Dendritic cell treated with granulocyte-macrophage colony-stimulating factor and Interleukin-4, amounts not matched to agents 40 ng/mL and 50 ng/mL, for 4 days (primary cell): Measurements from ENCODE around the gene EDRF1.
A peak's percentile ranks its signal among the peaks of the same experiment; 100 is the strongest.
"Not testable (repeated sequence)": the region's sequence is repeated elsewhere in the genome, so short reads cannot be mapped to it uniquely, and the experiment has no call there.

Experiments used
- H3K27ac Mint-ChIP-seq: one replicate; pipeline ENCODE4 v1.8.0; 2022; ENCODE audit warnings: mild to moderate bottlenecking, mixed read lengths
- H3K27me3 Mint-ChIP-seq: one replicate; pipeline ENCODE4 v1.8.0; 2022; ENCODE audit warnings: mild to moderate bottlenecking, mixed read lengths
- H3K36me3 Mint-ChIP-seq: one replicate; pipeline ENCODE4 v1.8.0; 2022; ENCODE audit warnings: low read depth, mixed read lengths
- H3K4me1 Mint-ChIP-seq: one replicate; pipeline ENCODE4 v1.8.0; 2022; ENCODE audit warnings: low read depth, mixed read lengths
- H3K4me3 Mint-ChIP-seq: one replicate; pipeline ENCODE4 v1.8.0; 2022; ENCODE audit warnings: mild to moderate bottlenecking, moderate library complexity, mixed read lengths
- H3K9me3 Mint-ChIP-seq: one replicate; pipeline ENCODE4 v1.8.0; 2022; ENCODE audit warnings: mixed read lengths
- intact Hi-C: fragments of 100-400 bp; cut with micrococcal nuclease; formaldehyde crosslinking; loops from one replicate; pipeline ENCODE4 v1.15.0; 2022

Gene EDRF1

DNA sequence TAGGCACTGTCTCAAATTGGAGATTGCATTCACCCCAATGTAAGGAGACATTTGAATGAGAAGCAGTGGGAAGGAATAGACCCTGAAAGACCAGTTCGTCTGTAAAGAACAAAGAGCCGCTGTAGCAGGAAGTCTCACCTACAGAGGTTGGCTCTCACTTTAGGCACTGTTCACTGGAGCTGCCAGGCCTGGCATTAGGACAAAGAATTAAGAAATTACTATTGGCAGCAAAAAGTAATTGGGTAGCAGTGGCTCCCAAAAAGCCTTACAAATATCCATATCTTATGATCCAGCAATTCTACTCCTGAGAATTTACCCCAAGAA is 26.0 kb upstream of the EDRF1 start:
- Mint-ChIP-seq H3K4me1 (no peaks in the 10 kb centered on the region), H3K4me3 (no peak overlapping the region), H3K9me3 (no peaks in the 10 kb centered on the region), H3K27me3 (no peaks in the 10 kb centered on the region), H3K27ac (no peak overlapping the region), H3K36me3 (no peaks in the 10 kb centered on the region)
- intact Hi-C loops, result no loop called here

DNA sequence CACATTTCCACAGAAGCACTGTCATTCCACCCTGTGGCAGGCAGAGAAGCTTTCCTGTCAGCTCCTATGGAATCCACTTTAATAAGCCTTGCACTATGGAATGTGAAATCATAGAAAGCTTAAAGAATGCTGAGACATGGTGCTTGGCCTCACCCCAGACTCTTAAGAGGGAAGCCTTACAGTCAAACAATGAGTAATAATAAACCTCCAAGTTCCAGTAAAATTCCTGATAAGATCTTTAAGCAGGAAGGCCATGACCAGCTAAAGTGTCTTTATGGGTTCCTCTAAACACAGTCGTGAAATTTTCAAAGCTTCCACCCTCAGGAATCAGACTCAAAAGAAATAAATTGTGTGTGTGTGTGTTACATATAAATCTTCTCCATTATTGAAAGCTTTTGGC is 24.6 kb upstream of the EDRF1 start:
- Mint-ChIP-seq H3K9me3 (no peaks in the 10 kb centered on the region), H3K4me1 (no peaks in the 10 kb centered on the region), H3K4me3 (no peak overlapping the region), H3K27ac (no peak overlapping the region), H3K27me3 (no peaks in the 10 kb centered on the region), H3K36me3 (no peaks in the 10 kb centered on the region)
- intact Hi-C loops, result no loop called here

DNA sequence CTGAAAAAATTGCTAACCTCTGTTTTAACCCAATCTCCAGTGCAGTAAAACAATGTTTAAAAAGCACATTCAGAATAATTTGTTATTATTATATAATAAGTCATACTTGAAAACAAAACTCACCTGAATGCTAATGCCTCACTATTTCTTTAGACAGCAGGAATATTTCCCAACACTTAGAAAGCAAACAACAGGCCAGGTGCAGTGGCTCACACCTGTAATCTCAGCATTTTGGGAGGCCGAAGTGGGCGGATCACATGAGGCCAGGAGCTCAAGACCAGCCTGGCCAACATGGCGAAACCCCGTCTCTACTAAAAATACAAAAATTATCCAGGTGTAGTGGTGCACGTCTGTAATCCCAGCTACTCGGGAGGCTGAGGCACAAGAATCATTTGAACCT is 22.6 kb upstream of the EDRF1 start:
- H3K9me3 Mint-ChIP-seq, H3K4me3 Mint-ChIP-seq, H3K27ac Mint-ChIP-seq, H3K27me3 Mint-ChIP-seq, intact Hi-C loops, H3K4me1 Mint-ChIP-seq, H3K36me3 Mint-ChIP-seq: not testable (repeated sequence)

DNA sequence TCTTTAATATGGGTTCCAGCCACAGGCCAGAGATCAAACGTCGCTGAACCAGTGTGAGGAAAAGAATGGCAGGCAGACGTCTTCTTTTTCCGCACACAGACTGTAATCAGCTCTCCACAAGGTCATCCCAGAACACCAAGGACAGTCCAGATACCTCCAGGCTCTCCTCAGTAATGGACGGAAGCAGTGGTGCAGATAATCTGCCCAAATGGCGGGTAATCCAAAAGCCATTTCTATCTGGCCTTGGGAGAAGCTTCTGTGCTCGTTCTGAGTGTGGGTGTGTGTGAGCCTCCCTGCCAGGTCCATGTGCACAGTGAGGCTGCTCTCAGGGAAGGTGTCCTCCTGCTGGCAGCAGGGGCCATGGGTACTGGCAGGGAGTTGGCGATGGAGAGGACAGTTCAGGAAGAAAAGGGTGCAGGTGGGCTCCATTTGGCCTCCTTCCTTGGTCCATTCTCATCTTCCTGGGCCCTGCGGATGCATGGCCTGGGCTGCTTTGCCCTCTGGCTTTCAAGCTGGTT is 21.0 kb upstream of the EDRF1 start:
- H3K27ac Mint-ChIP-seq, result no peak overlapping the region
- H3K9me3 Mint-ChIP-seq, result peaks cover 9% of the 10 kb centered on the region
- intact Hi-C loops, result no loop called here
- no peaks in the 10 kb centered on the region for H3K36me3 Mint-ChIP-seq
- no peaks in the 10 kb centered on the region for H3K27me3 Mint-ChIP-seq
- H3K4me3 Mint-ChIP-seq, result no peak overlapping the region
- H3K4me1 Mint-ChIP-seq, result no peaks in the 10 kb centered on the region

GRCh38 chr10:125699562-125700143 is 19.9 kb upstream of the EDRF1 start:
- no peaks in the 10 kb centered on the region for H3K27me3 Mint-ChIP-seq
- H3K4me3 Mint-ChIP-seq, result no peak overlapping the region
- intact Hi-C loops, result no loop called here
- H3K9me3 Mint-ChIP-seq, result peaks cover 9% of the 10 kb centered on the region
- H3K27ac Mint-ChIP-seq, result no peak overlapping the region
- no peaks in the 10 kb centered on the region for H3K4me1 Mint-ChIP-seq
- H3K36me3 Mint-ChIP-seq, result no peaks in the 10 kb centered on the region

GRCh38 chr10:125700355-125700911 is 19.1 kb upstream of the EDRF1 start:
- peaks cover 9% of the 10 kb centered on the region for H3K9me3 Mint-ChIP-seq
- intact Hi-C loops, result no loop called here
- no peaks in the 10 kb centered on the region for H3K36me3 Mint-ChIP-seq
- H3K4me3 Mint-ChIP-seq, result no peak overlapping the region
- H3K27ac Mint-ChIP-seq, result no peak overlapping the region
- no peaks in the 10 kb centered on the region for H3K4me1 Mint-ChIP-seq
- H3K27me3 Mint-ChIP-seq, result no peaks in the 10 kb centered on the region

- Mint-ChIP-seq H3K4me1 (no peaks in the 10 kb centered on the region), H3K27ac (no peak overlapping the region)
- intact Hi-C loops, result no loop called here
Observed at GRCh38 chr10:125707541-125708468, 11.7 kb upstream of the EDRF1 start.

GRCh38 chr10:125708971-125709503 is 10.5 kb upstream of the EDRF1 start:
- Mint-ChIP-seq H3K9me3 (peaks cover 31% of the 10 kb centered on the region), H3K27ac (no peak overlapping the region), H3K27me3 (peaks cover 5% of the 10 kb centered on the region), H3K4me3 (no peak overlapping the region), H3K4me1 (no peaks in the 10 kb centered on the region), H3K36me3 (no peaks in the 10 kb centered on the region)
- intact Hi-C loops, result no loop called here

More at GRCh38 chr10:125707541-125708468, 11.7 kb upstream of the EDRF1 start:
- Mint-ChIP-seq H3K27me3 (peaks cover 3% of the 10 kb centered on the region), H3K9me3 (peaks cover 23% of the 10 kb centered on the region), H3K36me3 (no peaks in the 10 kb centered on the region), H3K4me3 (no peak overlapping the region)

- H3K36me3 Mint-ChIP-seq, result no peaks in the 10 kb centered on the region
- H3K4me3 Mint-ChIP-seq, result no peak overlapping the region
- no peaks in the 10 kb centered on the region for H3K4me1 Mint-ChIP-seq
- no peak overlapping the region for H3K27ac Mint-ChIP-seq
- H3K27me3 Mint-ChIP-seq, result peaks cover 5% of the 10 kb centered on the region
- peaks cover 37% of the 10 kb centered on the region for H3K9me3 Mint-ChIP-seq
- intact Hi-C loops, result no loop called here
Observed at GRCh38 chr10:125709553-125710474, 9.7 kb upstream of the EDRF1 start.

GRCh38 chr10:125711110-125711750 is 8.3 kb upstream of the EDRF1 start:
- H3K36me3 Mint-ChIP-seq, result no peaks in the 10 kb centered on the region
- peaks cover 5% of the 10 kb centered on the region for H3K27me3 Mint-ChIP-seq
- no peaks in the 10 kb centered on the region for H3K4me1 Mint-ChIP-seq
- H3K9me3 Mint-ChIP-seq, result peaks cover 37% of the 10 kb centered on the region
- H3K27ac Mint-ChIP-seq, result no peak overlapping the region
- H3K4me3 Mint-ChIP-seq, result no peak overlapping the region
- intact Hi-C loops, result no loop called here

DNA sequence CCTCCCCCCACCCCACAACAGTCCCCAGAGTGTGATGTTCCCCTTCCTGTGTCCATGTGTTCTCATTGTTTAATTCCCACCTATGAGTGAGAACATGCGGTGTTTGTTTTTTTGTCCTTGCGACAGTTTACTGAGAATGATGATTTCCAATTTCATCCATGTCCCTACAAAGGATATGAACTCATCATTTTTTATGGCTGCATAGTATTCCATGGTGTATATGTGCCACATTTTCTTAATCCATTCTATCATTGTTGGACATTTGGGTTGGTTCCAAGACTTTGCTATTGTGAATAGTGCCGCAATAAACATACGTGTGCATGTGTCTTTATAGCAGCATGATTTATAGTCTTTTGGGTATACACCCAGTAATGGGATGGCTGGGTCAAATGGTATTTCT is 4.8 kb upstream of the EDRF1 start:
- not testable (repeated sequence) for H3K36me3 Mint-ChIP-seq

GRCh38 chr10:125720002-125720382 is 483 bp downstream of the EDRF1 start:
- peak overlapping the region; percentile 89 for H3K27ac Mint-ChIP-seq
- H3K27me3 Mint-ChIP-seq, result no peaks in the 10 kb centered on the region

More for the DNA sequence above, 4.8 kb upstream of the EDRF1 start:
- not testable (repeated sequence) for H3K4me1 Mint-ChIP-seq, H3K4me3 Mint-ChIP-seq, H3K27ac Mint-ChIP-seq, H3K27me3 Mint-ChIP-seq
- intact Hi-C loops, result loop anchor here (5.0 kb wide), 1 partner anchor 183 kb away; the partner anchor contains the start of gene FANK1
- peaks cover 37% of the 10 kb centered on the region for H3K9me3 Mint-ChIP-seq

GRCh38 chr10:125721035-125721434 is 1.5 kb downstream of the EDRF1 start:
- intact Hi-C loops, result loop anchor here (2.0 kb wide), 1 partner anchor 562 kb away; no protein-coding TSS in a partner anchor
- H3K9me3 Mint-ChIP-seq, result no peaks in the 10 kb centered on the region
- no peaks in the 10 kb centered on the region for H3K27me3 Mint-ChIP-seq
- H3K4me1 Mint-ChIP-seq, result peaks cover 5% of the 10 kb centered on the region
- no peak overlapping the region for H3K4me3 Mint-ChIP-seq
- peaks cover 63% of the 10 kb centered on the region for H3K36me3 Mint-ChIP-seq
- no peak overlapping the region for H3K27ac Mint-ChIP-seq

More at GRCh38 chr10:125720002-125720382, 483 bp downstream of the EDRF1 start:
- intact Hi-C loops, result loop anchor here (2.0 kb wide), 1 partner anchor 561 kb away; no protein-coding TSS in a partner anchor
- Mint-ChIP-seq H3K4me1 (peaks cover 5% of the 10 kb centered on the region), H3K4me3 (peak overlapping the region; percentile 90), H3K9me3 (no peaks in the 10 kb centered on the region), H3K36me3 (peaks cover 52% of the 10 kb centered on the region)
